Amniotic stem cell (primary cell): ENCODE measurements around the gene GPM6B.
"Not testable (repeated sequence)": the region's sequence is repeated elsewhere in the genome, so short reads cannot be mapped to it uniquely, and the experiment has no call there.

Experiments
- DNase-seq: peaks from one replicate; lab custom pipeline; 2025; lab: John Stamatoyannopoulos, UW

GPM6B gene

GRCh38 chrX:13726583-13726982, 90.3 kb downstream of the GPM6B start:
- DNase-seq = not testable (repeated sequence)

GRCh38 chrX:13724878-13725277, 92.0 kb downstream of the GPM6B start:
- DNase-seq = not testable (repeated sequence)

- no peak for DNase-seq
Observed at GRCh38 chrX:13721819-13722519, 94.9 kb downstream of the GPM6B start.

- DNase-seq = no peak
Observed at GRCh38 chrX:13721371-13721770, 95.5 kb downstream of the GPM6B start.
